GM18867 (cell line): ENCODE data around the gene SENP1.

Experiments
- ATAC-seq: cut with Tn5 transposase; IDR thresholded peaks from one replicate; pipeline ENCODE4 v1.9.1; 2021; ENCODE audit warnings: mild to moderate bottlenecking, moderate library complexity; ENCODE audit not compliant: unreplicated experiment

Gene SENP1

DNA sequence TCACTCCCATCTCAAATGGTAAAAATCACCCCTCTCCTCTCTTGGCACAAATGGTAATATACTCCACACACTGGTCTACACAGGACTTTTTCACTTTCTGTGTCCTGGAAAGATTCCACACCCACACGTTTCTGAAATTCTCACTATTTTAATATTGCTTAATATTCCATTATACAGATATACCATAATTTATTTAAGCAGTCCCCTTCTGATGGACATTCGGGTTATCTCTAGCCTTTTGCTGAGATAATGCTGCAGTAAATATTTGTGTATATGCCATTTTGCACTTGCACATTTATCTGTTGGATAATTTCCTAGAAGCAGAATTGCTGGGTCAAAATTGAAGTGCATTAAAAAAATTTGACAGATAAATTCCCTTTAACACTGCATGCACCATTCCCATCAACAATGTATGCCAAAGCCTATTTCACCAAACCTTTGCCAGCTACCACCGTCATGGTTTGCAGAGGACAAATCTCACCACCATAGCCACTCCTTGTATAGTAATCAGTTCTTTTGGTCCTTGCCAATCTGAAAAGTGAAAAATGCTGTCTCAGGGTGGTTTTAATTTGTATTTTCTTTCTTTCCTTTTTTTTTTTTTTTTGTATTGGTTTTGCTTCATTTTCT lies 86.1 kb downstream of the SENP1 start:
- ATAC-seq: no peak

DNA sequence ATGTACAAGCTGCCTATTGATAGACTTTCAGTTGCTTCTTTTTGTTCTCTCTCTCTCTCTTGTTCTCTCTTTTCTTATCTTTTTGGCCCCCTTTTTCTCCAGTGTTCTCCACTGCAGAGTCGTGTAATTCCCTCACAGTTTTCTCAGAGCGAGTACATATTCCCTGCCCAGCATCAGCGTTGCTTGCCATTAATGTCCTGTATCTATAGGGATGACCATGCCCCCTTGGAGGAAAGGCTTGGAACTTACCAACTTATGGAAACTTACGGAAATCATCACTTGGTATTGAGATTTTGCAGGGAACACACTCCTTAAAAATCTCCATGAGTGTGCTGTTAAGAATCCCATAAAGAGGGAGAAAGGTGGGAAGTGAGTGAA lies 87.3 kb downstream of the SENP1 start:
- ATAC-seq: no peak

DNA sequence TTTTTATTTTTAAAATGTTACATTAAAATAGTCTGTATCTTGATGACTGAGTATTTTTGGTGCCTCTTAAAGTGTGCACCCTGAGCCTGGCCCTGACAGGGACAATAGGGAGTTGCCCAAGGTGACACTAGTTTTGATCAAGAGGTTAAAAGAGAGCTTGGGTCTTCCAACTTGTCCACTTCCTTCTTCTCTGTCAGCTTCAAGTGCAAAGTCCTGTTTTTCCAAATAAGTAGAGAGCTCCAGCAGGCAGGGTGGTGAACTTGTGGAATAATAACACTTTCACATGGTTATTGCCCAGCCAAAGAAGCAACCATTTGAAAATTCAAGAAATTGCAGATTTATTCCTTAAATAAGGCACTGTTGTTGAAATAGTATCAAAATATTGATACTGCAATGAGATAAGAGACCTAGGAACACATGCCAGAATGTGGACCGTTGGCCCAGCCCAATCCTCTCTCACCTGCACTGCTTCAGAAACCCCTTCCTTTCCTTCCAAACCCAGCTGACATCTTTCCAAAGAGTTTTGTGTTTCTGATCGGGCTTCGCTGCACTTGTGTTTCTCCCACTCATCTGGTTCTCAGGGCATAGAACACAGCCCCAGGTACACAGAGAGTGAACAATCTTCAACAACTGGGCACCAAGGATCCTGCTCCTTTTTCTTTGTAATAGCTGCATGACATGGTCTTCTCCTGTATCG lies 87.8 kb downstream of the SENP1 start:
- ATAC-seq: no peak

GRCh38 chr12:48017496-48017895 lies 88.4 kb downstream of the SENP1 start:
- ATAC-seq: no peak

DNA sequence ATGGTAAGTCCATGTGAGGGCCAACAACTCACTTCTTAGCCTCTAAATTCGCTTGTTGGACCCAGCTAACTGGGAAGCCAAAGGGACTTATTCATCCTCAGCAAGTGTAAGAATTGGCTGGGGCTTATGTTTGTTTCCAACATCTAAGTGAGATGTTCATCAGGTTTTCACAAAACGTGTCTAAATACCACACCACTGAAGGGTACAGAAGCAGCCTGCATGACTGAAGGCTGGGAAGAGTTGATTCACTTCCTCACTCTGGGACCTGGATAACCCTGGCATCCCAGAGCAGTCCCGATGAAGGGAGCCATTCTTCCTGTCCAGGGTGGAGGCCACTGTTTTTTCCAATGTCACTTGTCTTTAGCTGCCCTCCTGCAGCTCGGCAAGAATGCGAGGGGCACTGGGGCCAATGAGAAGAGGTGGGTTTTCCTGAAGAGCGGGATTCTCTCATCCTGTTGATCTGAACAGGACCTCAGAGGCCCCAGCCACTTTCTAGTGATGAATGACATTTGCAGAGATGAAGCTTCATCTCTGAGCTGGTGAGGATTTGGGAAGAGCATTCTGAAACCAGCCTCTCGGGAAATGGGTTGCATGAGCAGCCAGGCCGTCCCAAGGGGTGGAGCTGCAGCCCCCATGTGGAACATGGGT lies 89.4 kb downstream of the SENP1 start:
- no peak for ATAC-seq

DNA sequence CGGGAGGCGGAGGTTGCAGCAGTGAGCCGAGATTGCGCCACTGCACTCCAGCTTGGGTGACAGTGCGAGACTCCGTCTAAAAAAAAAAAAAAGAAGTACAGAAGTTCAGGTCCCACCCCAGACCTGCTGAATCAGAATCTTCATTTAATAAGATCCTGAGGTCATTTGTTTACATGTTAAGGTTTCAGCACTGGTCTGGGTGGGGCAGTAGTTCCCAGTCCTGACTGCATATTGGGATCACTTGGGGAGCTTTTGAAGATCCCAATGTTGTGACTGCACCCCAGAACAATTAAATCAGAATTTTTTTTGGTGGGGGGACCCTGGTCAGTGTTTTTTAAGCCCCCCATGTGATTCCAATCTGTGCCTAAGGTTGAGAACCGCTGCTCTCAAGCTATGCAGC lies 89.9 kb downstream of the SENP1 start:
- ATAC-seq: no peak

DNA sequence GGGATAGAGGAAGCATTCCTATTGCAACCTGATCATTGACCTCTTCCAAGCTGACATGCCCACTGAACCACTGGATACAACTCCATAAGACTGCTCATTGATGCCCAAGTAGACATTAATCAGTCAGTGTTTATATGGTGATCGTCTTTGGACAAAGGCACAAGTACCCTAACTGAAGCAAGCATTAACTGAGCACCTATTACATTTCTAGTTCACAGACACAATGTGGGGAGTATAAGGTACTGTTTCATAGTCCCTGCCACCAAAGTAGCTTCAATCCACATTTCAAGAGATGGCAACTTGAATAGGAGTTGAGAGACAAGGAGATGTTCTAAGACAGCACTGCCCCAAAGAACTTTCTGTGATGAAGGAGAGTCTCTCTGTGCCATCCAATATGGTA lies 90.8 kb downstream of the SENP1 start:
- ATAC-seq: no peak

GRCh38 chr12:48013287-48013686 lies 92.6 kb downstream of the SENP1 start:
- ATAC-seq: no peak

- ATAC-seq: no peak
Measured at GRCh38 chr12:48012070-48012469, 93.8 kb downstream of the SENP1 start.

- no peak for ATAC-seq
Measured at GRCh38 chr12:48010366-48010970, 95.4 kb downstream of the SENP1 start.

DNA sequence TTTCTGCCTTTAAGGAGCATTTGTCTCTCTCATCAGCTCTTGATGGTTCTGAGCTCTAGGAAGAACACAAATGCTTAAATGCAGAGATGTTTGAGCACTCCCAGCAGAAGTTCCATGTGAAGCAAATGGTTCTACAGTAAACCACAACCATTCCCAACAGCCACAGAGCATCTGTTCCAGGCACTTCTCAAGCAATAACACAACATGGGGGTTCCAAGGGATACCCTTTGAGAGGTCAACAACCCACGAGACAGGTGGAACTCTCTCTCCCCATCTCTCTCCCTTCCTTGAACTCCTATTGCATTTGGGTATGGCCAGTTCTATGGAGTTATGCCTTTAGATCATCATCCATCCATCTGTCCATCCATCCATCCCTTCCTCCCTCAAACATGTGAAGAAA lies 96.4 kb downstream of the SENP1 start:
- ATAC-seq: no peak

GRCh38 chr12:48008950-48009349 lies 96.9 kb downstream of the SENP1 start:
- no peak for ATAC-seq

DNA sequence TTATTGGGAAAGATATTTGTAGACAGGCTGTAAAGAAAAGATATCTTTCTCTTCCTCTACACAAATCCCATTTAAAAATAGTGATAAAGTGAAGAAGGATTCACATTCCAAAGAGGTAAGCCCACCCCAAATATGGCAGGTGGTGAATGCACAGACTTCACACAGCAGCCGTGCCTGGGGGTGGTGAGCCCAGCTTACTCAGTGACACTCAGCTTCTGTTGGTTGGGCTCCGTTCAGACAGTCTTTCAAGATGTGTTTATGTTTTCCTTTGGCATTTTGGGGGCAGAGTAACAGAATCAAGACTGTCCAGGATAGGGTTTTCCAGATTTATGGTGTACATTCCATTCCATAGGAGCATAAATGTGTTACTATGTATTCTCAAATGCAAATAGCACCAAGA lies 97.5 kb downstream of the SENP1 start:
- no peak for ATAC-seq

- ATAC-seq: no peak
Measured at GRCh38 chr12:48007206-48007605, 98.7 kb downstream of the SENP1 start.

DNA sequence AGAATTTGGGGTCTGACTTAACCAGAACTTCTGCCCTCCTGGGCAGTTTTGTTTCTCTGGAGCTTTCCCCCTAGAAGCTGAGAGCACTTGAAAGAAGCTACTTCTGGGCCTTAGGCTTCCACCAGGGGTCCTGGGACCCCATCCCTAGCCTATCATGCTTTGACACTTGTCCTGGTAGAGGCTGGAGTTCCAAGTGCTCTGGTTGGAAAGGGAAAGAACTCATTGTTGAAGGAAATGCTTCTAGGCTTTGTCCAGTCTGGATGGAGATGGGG lies 100.2 kb downstream of the SENP1 start:
- no peak for ATAC-seq

DNA sequence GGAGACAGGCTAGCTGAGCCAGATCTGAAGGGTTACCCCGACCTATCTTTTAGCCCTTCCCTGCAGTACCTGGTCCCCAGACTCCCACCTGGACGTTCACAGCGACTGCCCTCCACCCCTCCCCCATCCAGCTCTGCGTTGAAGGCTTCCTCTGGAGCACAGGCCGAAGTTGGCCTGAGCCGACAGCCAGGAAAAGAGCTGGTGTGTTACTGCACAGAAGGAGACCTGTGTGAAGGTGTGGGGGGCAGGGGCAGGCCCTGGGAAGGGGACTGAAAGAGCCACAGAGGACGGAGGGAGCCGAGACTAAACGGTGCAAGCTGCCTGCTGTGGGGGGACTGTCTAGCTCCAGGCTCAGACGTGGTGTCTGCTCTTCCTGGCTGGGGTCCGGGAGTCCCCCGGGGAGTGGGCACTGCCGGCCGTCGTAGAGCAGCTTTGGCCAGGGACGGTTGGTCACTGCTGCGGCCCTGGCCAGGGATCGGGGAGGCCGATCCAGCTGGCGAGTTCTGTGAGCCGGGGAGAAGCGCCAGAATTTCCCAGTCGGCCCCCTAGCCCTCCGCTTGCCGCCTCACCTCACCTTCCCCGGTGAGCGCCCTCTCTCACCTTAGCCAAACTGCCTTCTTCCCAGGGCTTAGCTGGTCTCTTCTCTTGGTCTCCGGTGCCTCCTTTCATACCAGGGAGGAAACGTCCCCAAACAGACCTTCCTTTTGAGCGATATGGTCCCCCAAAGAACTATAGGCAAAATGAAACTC lies 100.7 kb downstream of the SENP1 start:
- ATAC-seq: no peak

DNA sequence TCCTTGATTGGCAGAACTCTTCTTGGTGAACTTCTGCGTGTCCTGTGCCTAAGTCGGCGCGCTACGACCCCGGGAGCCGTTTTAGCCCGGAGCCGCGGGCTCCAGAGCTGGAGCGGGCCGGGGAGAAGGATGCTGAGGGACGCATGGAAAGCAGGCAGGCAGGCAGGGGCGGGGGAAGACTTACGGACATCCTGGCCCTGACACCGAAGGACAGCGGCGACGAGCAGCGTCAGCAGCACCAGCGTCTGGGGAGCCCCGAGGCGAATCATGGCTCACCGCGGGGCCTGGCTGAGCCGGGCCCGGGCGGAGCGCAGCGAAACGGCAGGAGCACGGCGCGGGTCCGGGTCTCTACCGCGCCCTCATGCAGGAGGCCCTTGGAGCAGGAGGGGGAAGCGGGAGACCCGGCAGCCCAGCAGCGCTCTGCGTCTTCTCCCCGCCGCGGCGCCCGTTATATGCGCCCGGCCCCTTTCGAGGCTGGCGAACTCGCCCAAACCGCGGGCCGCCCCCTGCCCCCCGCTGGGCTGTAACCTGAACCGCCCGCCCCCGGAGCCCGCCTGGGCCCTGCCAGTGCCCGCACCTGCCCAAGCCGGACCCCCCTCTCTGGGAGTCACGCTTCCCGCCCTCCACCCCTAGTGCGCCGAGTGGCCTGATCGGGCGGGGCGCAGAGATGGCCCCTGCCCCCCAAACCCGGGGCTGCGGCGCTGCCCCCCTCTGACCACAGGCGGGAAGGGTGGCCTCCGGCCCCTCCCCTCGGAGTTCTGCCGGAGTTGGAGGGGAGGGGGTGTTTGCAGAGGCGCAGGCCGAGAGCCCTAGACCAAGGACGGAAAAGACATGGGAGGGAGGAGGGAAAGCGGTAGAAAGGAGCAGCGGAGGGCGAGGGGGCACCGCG lies 101.6 kb downstream of the SENP1 start, which contains the start of gene COL2A1:
Gene COL2A1 (minus strand): TSS at position 424 of the 889 bp plus-strand sequence. CDS start 155 bp downstream, at position 269.
- no peak for ATAC-seq

DNA sequence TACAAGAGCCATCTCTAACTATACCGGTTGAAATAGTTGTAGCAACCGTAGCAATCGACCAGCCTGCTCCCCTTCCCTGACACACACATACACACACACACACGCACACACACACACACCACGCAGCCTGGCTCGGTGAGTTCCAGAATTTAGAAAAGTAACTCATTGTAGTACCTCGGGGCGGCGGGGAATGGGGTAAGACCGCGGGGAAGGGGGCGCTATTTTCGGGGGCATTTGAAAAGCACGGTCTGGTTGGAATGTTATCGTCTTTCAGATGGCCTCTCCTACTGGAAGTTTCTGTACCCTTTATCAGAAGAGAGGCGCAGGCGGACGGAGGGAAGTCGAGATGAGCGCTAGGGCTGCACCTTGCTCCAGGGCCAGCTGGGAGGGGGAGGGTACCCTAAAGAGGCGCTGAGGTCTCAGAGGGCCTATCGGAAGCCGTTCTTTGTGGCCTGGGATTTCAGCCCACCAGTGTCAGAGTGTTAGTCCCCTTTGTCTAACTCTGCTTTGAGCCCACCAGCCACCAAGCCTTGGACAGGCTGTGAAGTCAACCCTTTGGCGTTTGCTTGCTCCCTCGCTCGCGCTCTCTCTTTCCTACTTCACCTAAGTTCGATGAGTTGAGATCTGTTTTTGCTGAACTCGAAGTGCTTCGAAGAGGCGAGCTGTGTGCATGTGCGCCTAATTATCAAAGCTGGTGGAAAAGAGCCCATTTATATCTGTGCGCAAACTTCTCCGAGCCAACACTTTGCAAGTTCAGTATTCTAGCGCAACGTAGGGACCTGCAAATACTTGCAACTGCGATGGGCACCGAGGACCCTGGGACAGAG lies 102.4 kb downstream of the SENP1 start:
- ATAC-seq: no peak

DNA sequence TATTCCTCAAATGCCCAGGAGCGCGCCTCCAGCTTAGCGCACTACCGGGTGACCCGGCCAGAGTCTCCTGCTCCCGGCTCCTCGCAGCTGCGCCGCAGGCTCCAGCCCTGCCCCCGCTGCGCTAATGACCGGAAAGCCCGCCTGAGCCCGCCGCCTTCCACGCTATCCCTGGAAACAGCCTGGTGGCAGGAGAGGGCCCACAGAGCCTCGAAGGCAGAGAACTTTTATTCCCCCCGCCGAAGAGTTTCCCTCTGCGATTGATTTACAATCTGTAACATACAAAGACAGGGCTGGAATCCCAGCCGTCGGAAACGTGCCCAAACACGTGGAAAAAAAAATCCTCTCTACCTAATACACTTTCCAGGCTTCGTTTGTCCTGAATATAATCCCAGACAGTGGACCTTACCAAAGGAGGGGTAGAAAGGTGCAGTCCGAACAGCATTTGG lies 103.1 kb downstream of the SENP1 start:
- ATAC-seq: no peak

- ATAC-seq: no peak
Measured at GRCh38 chr12:48002414-48002730, 103.5 kb downstream of the SENP1 start.
